GM19395 (cell line): Measurements from ENCODE around the gene NHLRC2.

ENCODE experiments used
- ATAC-seq: cut with Tn5 transposase; IDR thresholded peaks from one replicate; pipeline ENCODE4 v1.9.1; 2021; ENCODE audit warnings: mild to moderate bottlenecking, moderate library complexity; ENCODE audit not compliant: unreplicated experiment

Gene NHLRC2

GRCh38 chr10:113965683-113966082 is 111.2 kb downstream of the NHLRC2 start:
- peak; percentile 45 for ATAC-seq
